Measurements from ENCODE around the gene IRGM. TPM values are rescaled to one million over a fixed set of nuclear protein-coding genes. Genes with fewer than 3 reads are reported as not detected.

The IRGM gene, protein sequence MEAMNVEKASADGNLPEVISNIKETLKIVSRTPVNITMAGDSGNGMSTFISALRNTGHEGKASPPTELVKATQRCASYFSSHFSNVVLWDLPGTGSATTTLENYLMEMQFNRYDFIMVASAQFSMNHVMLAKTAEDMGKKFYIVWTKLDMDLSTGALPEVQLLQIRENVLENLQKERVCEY
- not detected in 2 replicates for total RNA-seq

GRCh38 chr5:150846308-150846653, at the start of gene IRGM:
Gene IRGM (plus strand): TSS chr5:150846521. CDS start chr5:150848124, 1,603 bp downstream.

Other genes starting within 250 kb of the IRGM start
- gene SYNPO, start 205.9 kb upstream of the IRGM start, total RNA-seq, result 15.4 and 19.0 TPM in 2 replicates
- gene MYOZ3, start 185.3 kb upstream of the IRGM start, total RNA-seq, result 0.30 and 0.32 TPM in 2 replicates
- 23.2 and 29.2 TPM in 2 replicates for gene RBM22, start 145.5 kb upstream of the IRGM start, total RNA-seq
- 75.1 and 89.3 TPM in 2 replicates for gene DCTN4, start 87.5 kb upstream of the IRGM start, total RNA-seq
- 143 and 233 TPM in 2 replicates for gene SMIM3, start 67.8 kb upstream of the IRGM start, total RNA-seq
- gene ZNF300, start 58.5 kb downstream of the IRGM start, total RNA-seq, result 5.0 and 7.4 TPM in 2 replicates
- 1.1 and 1.2 TPM in 2 replicates for gene GPX3, start 174.1 kb downstream of the IRGM start, total RNA-seq
- 119 and 190 TPM in 2 replicates for gene TNIP1, start 234.5 kb downstream of the IRGM start, total RNA-seq

All from smooth muscle cell of the umbilical artery (primary cell).